Ectodermal cell (in vitro differentiated cells): ENCODE results near the gene RABGAP1L.

ENCODE experiments used
- H3K27ac ChIP-seq: 2 replicates; pipeline ENCODE4 v1.7.0; 2013; ENCODE audit warnings: mild to moderate bottlenecking, low read depth, low read length; ENCODE audit not compliant: insufficient read depth, poor library complexity, severe bottlenecking
- H3K27me3 ChIP-seq: 2 replicates; pipeline ENCODE4 v1.7.0; 2013; ENCODE audit warnings: mild to moderate bottlenecking, low read length; ENCODE audit not compliant: insufficient read depth, control insufficient read depth, poor library complexity, severe bottlenecking
- H3K36me3 ChIP-seq: one replicate; pipeline ENCODE4 v1.7.0; 2013; ENCODE audit warnings: low read length; ENCODE audit not compliant: control insufficient read depth, insufficient read depth
- H3K4me1 ChIP-seq: one replicate; pipeline ENCODE4 v1.7.0; 2013; ENCODE audit warnings: low read length; ENCODE audit not compliant: control insufficient read depth, insufficient read depth
- H3K4me3 ChIP-seq: 2 replicates; pipeline ENCODE4 v1.7.0; 2013; ENCODE audit warnings: low read depth, low read length, control low read depth; ENCODE audit not compliant: insufficient read depth
- H3K9me3 ChIP-seq: 2 replicates; pipeline ENCODE4 v1.7.0; 2013; ENCODE audit warnings: mild to moderate bottlenecking, low read length, moderate library complexity; ENCODE audit not compliant: control insufficient read depth
- WGBS, 2 experiments: methylation state at CpG; one replicate each; pipeline ENCODE4 v1.1.7; 2013; ENCODE audit warnings: missing lambda C conversion rate in 2 of 2; 5-methylcytosine and 5-hydroxymethylcytosine counted together

RABGAP1L gene

DNA sequence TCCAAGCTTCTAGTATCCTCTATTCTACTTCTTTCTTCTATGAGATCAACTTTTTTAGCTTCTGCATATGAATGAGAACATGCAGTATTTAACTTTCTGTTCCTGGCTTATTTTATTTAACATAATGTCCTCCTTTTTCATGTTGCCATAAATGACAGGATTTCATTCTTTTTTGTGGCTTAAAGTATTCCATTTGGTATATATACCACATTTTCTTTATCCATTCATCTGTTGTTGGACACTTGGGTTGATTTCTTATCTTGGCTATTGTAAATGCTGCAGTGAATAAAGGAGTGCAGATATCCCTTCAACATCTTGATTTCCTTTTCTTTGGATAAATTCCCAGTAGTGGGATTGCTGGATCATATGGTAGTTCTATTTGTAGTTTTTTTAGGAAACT lies 498.1 kb downstream of the RABGAP1L start:
- Histone ChIP-seq H3K9me3 (no peaks in the 10 kb centered on the region), H3K27ac (no peak overlapping the region), H3K27me3 (no peaks in the 10 kb centered on the region), H3K36me3 (no peaks in the 10 kb centered on the region), H3K4me3 (no peak overlapping the region), H3K4me1 (peaks cover 4% of the 10 kb centered on the region)

DNA sequence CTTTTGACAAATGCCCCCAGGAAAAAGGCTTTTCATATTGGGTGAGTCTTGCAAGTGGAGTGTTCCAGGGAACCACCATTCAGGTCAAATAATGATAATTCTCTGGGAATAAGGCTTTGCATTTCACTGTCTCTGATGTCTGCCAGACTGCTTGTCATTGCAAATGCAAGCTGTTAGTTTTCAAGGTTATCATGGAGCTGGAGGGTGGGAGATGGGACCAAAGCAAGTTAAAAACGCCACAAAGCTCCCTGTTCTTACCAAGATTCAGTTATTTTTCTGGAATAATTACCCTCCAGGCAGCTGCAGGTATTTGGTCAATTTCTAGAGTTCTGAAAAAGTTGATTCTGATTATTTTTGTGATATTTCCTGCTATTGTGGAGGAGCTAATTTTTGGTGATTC lies 498.6 kb downstream of the RABGAP1L start:
- no peak overlapping the region for H3K27ac ChIP-seq
- H3K4me3 ChIP-seq, result no peak overlapping the region
- no peaks in the 10 kb centered on the region for H3K36me3 ChIP-seq
- H3K9me3 ChIP-seq, result no peaks in the 10 kb centered on the region
- 75 to 85% methylated on average over 1 of the region's 1 CpG for WGBS, 2 experiments
- no peaks in the 10 kb centered on the region for H3K4me1 ChIP-seq
- H3K27me3 ChIP-seq, result no peaks in the 10 kb centered on the region

DNA sequence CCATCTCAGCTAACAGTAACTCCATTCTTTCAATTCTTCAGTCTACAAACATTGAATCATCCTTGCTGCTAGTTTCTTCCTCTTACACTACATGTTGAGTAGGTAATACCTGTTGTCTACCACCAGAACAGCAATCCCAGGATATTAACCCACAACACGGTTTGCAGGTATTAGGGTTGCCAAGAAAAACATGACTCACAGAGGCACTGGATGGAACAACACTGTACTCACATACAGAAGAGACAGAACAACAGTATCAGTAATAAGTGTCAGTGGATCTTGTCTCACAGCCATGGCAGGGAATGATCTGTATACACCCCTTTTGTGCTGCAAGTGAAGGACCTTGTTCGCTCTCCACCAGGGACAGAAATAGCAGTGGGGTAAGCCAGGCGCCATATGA lies 500.5 kb downstream of the RABGAP1L start:
- H3K27me3 ChIP-seq, result no peaks in the 10 kb centered on the region
- H3K27ac ChIP-seq, result no peak overlapping the region
- H3K36me3 ChIP-seq, result no peaks in the 10 kb centered on the region
- no peaks in the 10 kb centered on the region for H3K4me1 ChIP-seq
- H3K9me3 ChIP-seq, result no peaks in the 10 kb centered on the region
- H3K4me3 ChIP-seq, result no peak overlapping the region
- whole genome bisulfite sequencing, 2 experiments, result 95 to 97% methylated on average over 3 of the region's 3 CpGs

DNA sequence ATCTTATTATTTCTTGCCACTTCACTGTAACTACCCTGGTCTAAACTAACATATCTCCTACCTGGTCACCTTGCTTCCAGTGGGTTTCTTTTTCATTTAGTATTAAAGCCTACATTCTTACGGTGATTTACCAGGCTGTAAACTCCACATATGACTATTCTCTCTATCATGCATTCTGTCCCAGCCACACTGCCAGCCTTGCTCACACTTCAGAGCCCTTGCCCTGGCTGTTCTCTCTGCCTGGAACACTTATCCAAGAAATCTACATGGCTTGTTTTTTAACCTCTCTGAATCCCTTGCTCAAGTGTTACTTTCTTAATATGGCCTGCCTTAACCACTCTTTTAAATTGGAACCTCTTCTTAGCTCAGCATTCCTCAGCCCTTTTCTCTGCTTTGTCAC lies 501.2 kb downstream of the RABGAP1L start:
- 86 to 97% methylated on average over 1 of the region's 1 CpG for WGBS, 2 experiments
- H3K36me3 ChIP-seq, result no peaks in the 10 kb centered on the region

DNA sequence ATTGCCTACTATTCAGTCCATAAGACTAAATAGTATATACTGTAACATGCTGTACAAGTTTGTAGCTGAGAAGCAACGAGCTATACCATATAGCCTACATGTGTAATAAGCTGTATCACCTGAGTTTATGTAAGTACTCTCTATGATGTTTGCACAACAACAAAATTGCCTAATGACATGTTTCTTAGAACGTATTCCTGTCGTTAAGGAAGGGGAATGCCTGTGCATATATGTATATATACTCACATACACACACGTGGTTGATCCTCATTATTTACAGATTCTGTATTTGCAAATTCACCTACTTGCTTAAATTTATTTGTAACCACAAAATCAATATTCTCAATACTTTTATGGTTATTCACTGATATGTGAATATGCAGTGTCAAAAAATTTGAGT lies 504.0 kb downstream of the RABGAP1L start:
- no peaks in the 10 kb centered on the region for H3K4me1 ChIP-seq
- H3K27me3 ChIP-seq, result no peaks in the 10 kb centered on the region
- no peak overlapping the region for H3K4me3 ChIP-seq
- H3K36me3 ChIP-seq, result no peaks in the 10 kb centered on the region
- H3K9me3 ChIP-seq, result no peaks in the 10 kb centered on the region
- 88% methylated on average over 3 to 4 of the region's 4 CpGs for WGBS, 2 experiments
- H3K27ac ChIP-seq, result no peak overlapping the region

More for the DNA sequence above, 501.2 kb downstream of the RABGAP1L start:
- Histone ChIP-seq H3K9me3 (no peaks in the 10 kb centered on the region), H3K27me3 (no peaks in the 10 kb centered on the region), H3K27ac (no peak overlapping the region), H3K4me3 (no peak overlapping the region), H3K4me1 (no peaks in the 10 kb centered on the region)

DNA sequence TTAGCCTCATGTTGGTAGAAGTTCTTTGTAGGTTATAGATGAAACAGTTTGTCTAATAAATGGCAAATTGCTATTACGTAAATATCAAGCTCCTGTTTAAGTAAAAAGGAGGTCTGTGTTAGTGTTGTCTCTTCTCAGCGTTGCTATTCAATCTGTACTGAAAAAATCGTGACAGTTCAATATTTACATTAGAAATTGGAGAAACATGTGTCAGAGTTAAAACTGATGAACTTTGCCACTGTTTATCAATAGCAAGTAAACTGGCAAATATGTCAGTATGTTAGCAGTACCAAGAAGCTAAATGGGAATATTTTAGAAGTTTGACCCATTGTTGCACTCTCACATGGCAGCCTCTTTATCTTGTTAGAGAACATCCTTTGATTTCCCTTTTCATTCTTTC lies 506.9 kb downstream of the RABGAP1L start:
- H3K27ac ChIP-seq, result no peak overlapping the region
- no peak overlapping the region for H3K4me3 ChIP-seq
- no peaks in the 10 kb centered on the region for H3K27me3 ChIP-seq
- H3K4me1 ChIP-seq, result no peaks in the 10 kb centered on the region
- WGBS, 2 experiments, result 91 to 92% methylated on average over 3 of the region's 3 CpGs
- H3K9me3 ChIP-seq, result no peaks in the 10 kb centered on the region
- no peaks in the 10 kb centered on the region for H3K36me3 ChIP-seq

DNA sequence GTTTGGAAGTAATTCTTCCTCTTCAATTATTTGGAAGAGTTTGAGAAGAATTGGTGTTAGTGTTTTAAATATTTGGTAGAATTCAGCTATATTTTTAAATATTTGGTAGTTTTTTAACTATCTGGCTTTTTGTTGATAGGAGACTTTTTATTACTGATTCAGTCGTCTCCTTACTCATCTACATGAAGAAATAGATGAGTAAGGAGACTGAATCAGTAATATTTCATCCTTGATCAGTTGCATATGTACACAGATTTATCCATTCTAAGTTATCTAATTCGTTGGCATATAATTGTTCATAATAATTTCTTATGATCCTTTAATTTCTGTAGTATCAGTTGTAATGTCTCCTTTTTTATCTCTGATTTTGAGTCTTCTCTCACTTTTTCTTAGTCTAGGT lies 512.5 kb downstream of the RABGAP1L start:
- H3K4me3 ChIP-seq, result no peak overlapping the region
- 93% methylated on average over 2 of the region's 2 CpGs; no CpG with 5 or more reads in 1 of the 2 experiments for WGBS, 2 experiments
- H3K36me3 ChIP-seq, result no peaks in the 10 kb centered on the region
- H3K9me3 ChIP-seq, result no peaks in the 10 kb centered on the region
- no peaks in the 10 kb centered on the region for H3K27me3 ChIP-seq
- no peak overlapping the region for H3K27ac ChIP-seq
- no peaks in the 10 kb centered on the region for H3K4me1 ChIP-seq

DNA sequence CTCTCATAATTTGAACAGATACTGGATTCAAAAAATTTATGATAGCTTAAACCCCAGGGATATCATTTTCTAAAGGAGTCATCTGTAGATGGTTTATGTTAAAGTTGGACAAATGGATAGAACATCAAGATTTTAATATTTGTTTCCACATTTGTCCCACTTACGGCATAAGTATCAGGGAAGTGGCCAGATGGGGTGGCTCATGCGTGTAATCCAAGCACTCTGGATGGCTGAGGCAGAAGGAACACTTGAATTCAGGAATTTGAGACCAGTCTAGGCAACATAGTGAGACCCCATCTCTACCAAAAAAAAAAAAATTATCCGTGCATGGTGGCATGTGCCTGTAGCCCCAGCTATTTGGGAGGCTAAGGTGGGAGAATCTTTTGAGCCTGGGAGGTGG lies 517.5 kb downstream of the RABGAP1L start:
- Histone ChIP-seq H3K9me3 (no peaks in the 10 kb centered on the region), H3K27ac (no peak overlapping the region), H3K36me3 (no peaks in the 10 kb centered on the region), H3K27me3 (no peaks in the 10 kb centered on the region), H3K4me3 (no peak overlapping the region), H3K4me1 (no peaks in the 10 kb centered on the region)
- 90 to 94% methylated on average over 2 to 3 of the region's 3 CpGs for WGBS, 2 experiments

DNA sequence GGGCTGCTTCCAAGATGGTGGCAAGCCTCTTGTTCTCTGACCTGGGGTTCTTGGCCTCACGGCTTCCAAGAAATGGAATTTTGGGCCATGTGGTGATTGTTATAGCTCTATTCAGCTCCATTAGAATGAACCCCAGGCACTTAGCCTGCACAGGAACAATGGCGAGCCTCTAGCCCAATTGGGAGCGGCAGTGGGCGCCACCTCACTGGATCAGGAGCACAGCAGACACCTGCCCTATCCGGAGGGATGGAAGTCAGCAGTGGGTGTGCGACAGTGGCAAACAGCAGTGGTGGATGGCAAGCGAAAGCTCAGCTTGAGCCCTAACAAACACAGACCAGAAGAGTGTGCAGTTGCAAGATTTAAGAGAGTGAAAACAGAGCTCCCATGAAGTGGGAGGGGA lies 519.3 kb downstream of the RABGAP1L start:
- WGBS, 2 experiments, result 94 to 96% methylated on average over 7 of the region's 7 CpGs
- H3K27me3 ChIP-seq, result no peaks in the 10 kb centered on the region
- no peak overlapping the region for H3K27ac ChIP-seq
- no peaks in the 10 kb centered on the region for H3K4me1 ChIP-seq
- no peaks in the 10 kb centered on the region for H3K9me3 ChIP-seq
- no peaks in the 10 kb centered on the region for H3K36me3 ChIP-seq
- H3K4me3 ChIP-seq, result no peak overlapping the region

DNA sequence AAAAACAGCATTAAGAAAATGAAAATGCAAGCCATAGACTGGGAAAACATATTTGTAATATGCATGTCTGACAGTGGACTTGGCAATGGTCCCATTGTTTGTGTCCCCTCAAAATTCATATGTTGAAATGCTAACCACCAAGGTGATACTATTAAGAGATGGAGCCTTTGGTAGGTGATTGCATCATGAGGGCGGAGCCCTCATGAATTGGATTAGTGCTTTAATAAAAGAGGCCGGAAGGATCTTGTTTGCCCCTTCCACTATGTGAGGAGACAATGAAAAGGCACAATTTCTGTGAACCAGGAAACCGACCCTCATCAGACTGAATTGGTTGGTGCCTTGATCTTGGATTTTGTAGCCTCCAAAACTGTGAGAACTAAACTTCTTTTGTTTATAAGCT lies 520.8 kb downstream of the RABGAP1L start:
- 91 to 95% methylated on average over 3 of the region's 3 CpGs for WGBS, 2 experiments
- Histone ChIP-seq H3K4me3 (no peak overlapping the region), H3K27ac (no peak overlapping the region), H3K9me3 (no peaks in the 10 kb centered on the region), H3K36me3 (no peaks in the 10 kb centered on the region), H3K27me3 (no peaks in the 10 kb centered on the region), H3K4me1 (no peaks in the 10 kb centered on the region)

DNA sequence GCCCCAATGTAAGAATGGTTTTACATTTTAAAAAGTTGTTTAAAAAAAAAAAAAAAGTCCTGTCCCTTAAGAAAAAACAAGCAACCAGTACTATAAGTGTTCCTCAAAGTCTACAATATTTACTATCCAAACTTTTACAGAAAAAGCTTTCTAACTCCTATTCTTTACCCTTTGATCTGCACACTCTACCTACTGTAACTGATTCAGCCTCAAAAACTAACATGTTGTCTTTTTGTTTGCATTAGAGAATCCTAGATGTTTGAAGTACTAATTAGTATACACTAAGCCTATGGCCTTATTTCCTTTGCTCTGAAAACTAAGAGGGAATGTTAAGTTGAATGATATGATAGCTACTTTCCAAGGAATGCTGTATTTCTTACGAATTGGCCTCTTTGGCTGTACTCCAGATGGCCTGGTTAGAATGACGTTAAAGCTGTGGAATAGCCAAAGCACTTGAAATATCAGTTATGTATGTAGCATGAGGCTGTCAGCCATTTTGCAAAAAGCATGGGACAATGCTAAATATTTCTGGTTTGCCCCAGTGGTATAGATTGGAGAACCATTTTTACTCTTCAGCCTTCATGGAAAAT lies 523.2 kb downstream of the RABGAP1L start:
- 93 to 95% methylated on average over 2 of the region's 2 CpGs for WGBS, 2 experiments
- no peak overlapping the region for H3K27ac ChIP-seq
- H3K4me3 ChIP-seq, result no peak overlapping the region
- no peaks in the 10 kb centered on the region for H3K27me3 ChIP-seq
- no peaks in the 10 kb centered on the region for H3K4me1 ChIP-seq
- H3K36me3 ChIP-seq, result no peaks in the 10 kb centered on the region
- no peaks in the 10 kb centered on the region for H3K9me3 ChIP-seq
